Ovary (tissue), 9 donors: ENCODE results near the gene TNFRSF9. TPM values are rescaled to one million over a fixed set of nuclear protein-coding genes. Genes with fewer than 3 reads are reported as not detected.
"Not testable (repeated sequence)": the region's sequence is repeated elsewhere in the genome, so short reads cannot be mapped to it uniquely, and the experiment has no call there.

Experiments
- DNase-seq, 5 donors: peaks; one replicate each; pipeline ENCODE4 v3.0.0-alpha.2; 2019 to 2020
- H3K27ac ChIP-seq, 2 donors: fragments of 200-600 bp; one replicate each; pipeline versions ENCODE4 v1.5.1 to v1.8.0; 2019 to 2022
- H3K27me3 ChIP-seq: fragments of 200-600 bp; one replicate; pipeline ENCODE4 v1.8.0; 2022
- H3K36me3 ChIP-seq: fragments of 200-600 bp; sonication (generic); one replicate; pipeline ENCODE4 v1.5.1; 2019
- H3K4me1 ChIP-seq: one replicate; pipeline ENCODE4 v1.8.1; 2013; ENCODE audit warnings: mild to moderate bottlenecking, moderate library complexity; ENCODE audit not compliant: insufficient read depth
- H3K4me3 ChIP-seq: fragments of 200-600 bp; sonication (generic); one replicate; pipeline ENCODE4 v1.5.1; 2017
- H3K9me3 ChIP-seq, 2 donors: fragments of 200-600 bp in 1 of 2; sonication (generic) in 1 of 2; one replicate each; pipeline versions ENCODE4 v1.5.1 to v1.8.1; 2013 to 2019; ENCODE audit warnings: mild to moderate bottlenecking in 1 of 2, moderate library complexity in 1 of 2
- EP300 ChIP-seq: sonication (generic); formaldehyde crosslinking; IDR thresholded peaks from one replicate; pipeline ENCODE4 v1.6.1; 2017; ENCODE audit warnings: antibody characterized with exemption
- POLR2A ChIP-seq: fragments of 450-650 bp; IDR thresholded peaks from one replicate; pipeline ENCODE4 v1.6.1; 2017; ENCODE audit warnings: antibody characterized with exemption, mild to moderate bottlenecking, moderate library complexity
- WGBS, 3 donors: extraction: QIAGEN DNeasy Blood & Tissue Kit in 1 of 3; methylation state at CpG; one replicate each; pipeline versions ENCODE4 v1.1.5 to v1.1.7; 2013 to 2017; 5-methylcytosine and 5-hydroxymethylcytosine counted together
- intact Hi-C, 4 donors: fragments of 100-400 bp; cut with DNase I; formaldehyde crosslinking; loops; one replicate each; pipeline versions ENCODE4 v1.11.0 to v1.15.1; 2022 to 2023
- polyA plus RNA-seq, 2 donors: library from polyadenylated mRNA; stranded (reverse); fragments of 200-250 nt in 1 of 2; fragments of 350-450 nt in 1 of 2; fragmentation: Illumina TruSeq in 1 of 2; extraction: RNeasy Lipid Tissue Mini Kit (QIAGEN cat#74804) in 1 of 2; gene quantifications; one replicate each; pipeline ENCODE4 v1.2.3, GENCODE V29; 2013 to 2014
- total RNA-seq, 7 donors: library from RNA; depleted of rRNA in 2 of 7; stranded (reverse); fragments of >200 nt in 2 of 7; fragmentation: NEBNext Ultra II Directional in 3 of 7; extraction: Animal tissue kit (Norgen Biotek cat#: 25700) in 3 of 7; gene quantifications; one replicate each; pipeline versions ENCODE4 v1.1.0 to v1.2.4, GENCODE V29; 2016 to 2023
- TF ChIP-seq, protein P1 (sequence below), 3 donors: fragments of 450-650 bp in 2 of 3; fragments of 200-600 bp in 1 of 3; IDR thresholded peaks; one replicate each; pipeline versions ENCODE4 v1.5.1 to v1.8.0; 2016 to 2022; ENCODE audit warnings: antibody characterized with exemption in 3 of 3, mild to moderate bottlenecking in 1 of 3
- donor health status: DM: no; HTN: no; CAD: no; lungs with moderate emphysema.
- donor health status: DM: no; HTN: no; CAD: no.
- donor health status: Bipolar disorder and iron deficiency.
- donor health status: DM: yes; HTN: yes; CAD: no.
- donor health status: DM: no; HTN: no; CAD: no.
- donor health status: DM: yes; HTN: yes; CAD: no.

Gene TNFRSF9
- total and polyA plus RNA-seq, 9 donors: 0.05 to 0.10 (median 0.08) TPM; not detected in 6

GRCh38 chr1:7960165-7960564 is 19.5 kb upstream of the TNFRSF9 start:
- no peak for DNase-seq
- H3K27ac ChIP-seq: no peak overlapping the region
- H3K27me3 ChIP-seq: no peaks in the 10 kb centered on the region
- H3K9me3 ChIP-seq: no peaks in the 10 kb centered on the region
- 80 to 84% (median 84%) methylated on average over 2 of the region's 2 CpGs for WGBS, 3 donors
- H3K36me3 ChIP-seq: no peaks in the 10 kb centered on the region
- TF ChIP-seq EP300 (no peak), POLR2A (no peak)
- TF ChIP-seq, protein P1, sequence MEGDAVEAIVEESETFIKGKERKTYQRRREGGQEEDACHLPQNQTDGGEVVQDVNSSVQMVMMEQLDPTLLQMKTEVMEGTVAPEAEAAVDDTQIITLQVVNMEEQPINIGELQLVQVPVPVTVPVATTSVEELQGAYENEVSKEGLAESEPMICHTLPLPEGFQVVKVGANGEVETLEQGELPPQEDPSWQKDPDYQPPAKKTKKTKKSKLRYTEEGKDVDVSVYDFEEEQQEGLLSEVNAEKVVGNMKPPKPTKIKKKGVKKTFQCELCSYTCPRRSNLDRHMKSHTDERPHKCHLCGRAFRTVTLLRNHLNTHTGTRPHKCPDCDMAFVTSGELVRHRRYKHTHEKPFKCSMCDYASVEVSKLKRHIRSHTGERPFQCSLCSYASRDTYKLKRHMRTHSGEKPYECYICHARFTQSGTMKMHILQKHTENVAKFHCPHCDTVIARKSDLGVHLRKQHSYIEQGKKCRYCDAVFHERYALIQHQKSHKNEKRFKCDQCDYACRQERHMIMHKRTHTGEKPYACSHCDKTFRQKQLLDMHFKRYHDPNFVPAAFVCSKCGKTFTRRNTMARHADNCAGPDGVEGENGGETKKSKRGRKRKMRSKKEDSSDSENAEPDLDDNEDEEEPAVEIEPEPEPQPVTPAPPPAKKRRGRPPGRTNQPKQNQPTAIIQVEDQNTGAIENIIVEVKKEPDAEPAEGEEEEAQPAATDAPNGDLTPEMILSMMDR (IDR thresholded peaks at IDR 0.05): no peak
- H3K4me3 ChIP-seq: no peak overlapping the region
- intact Hi-C loops: no loop called here
- H3K4me1 ChIP-seq: peaks cover 2% of the 10 kb centered on the region

DNA sequence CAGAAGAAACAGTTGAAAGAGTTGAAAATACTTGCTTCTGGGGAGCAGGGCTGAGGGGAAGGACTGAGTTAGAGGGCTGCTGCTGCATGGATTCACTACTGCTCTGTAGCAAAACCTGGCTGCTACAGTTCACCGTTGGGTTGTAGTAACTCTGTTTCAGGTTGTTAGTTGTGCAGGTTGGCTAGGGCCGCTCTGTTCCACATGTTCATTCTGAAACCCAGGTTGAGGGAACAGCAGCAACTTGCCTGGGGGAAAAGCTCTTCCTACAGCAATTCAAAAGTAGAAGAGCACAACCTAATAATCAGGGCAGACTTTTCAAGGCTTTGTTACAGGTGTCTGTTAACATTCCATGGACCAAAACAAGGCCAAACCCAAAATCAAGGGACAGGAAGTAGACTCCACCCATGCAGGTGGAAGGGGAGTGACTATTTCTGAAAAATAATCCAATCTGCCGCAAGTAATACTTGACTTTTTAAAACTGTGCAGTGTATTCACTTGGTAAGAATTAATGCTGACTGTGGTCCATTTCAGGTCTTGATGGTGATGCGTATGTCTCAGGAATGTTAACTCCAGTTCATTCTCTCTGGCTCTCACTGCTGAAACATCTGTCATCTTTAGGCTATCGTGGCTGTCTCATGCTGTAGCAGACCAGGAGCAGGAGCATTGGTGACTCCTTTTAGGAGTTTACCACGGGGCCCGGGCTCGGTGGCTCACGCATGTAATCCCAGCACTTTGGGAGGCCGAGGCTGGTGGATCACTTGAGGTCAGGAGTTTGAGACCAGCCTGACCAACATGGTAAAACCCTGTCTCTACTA is 15.8 kb upstream of the TNFRSF9 start:
- TF ChIP-seq POLR2A (no peak), EP300 (no peak)
- TF ChIP-seq, protein P1 (IDR thresholded peaks at IDR 0.05): no peak
- Histone ChIP-seq H3K36me3 (no peaks in the 10 kb centered on the region), H3K9me3 (no peaks in the 10 kb centered on the region), H3K4me3 (no peak overlapping the region), H3K27me3 (no peaks in the 10 kb centered on the region), H3K4me1 (peaks cover 2% of the 10 kb centered on the region), H3K27ac (no peak overlapping the region)
- intact Hi-C loops: no loop called here
- WGBS, 3 donors: 78 to 81% (median 79%) methylated on average over 10 of the region's 10 CpGs
- no peak for DNase-seq

- Histone ChIP-seq H3K36me3 (no peaks in the 10 kb centered on the region), H3K4me3 (peak overlapping the region; percentile 77), H3K27me3 (no peaks in the 10 kb centered on the region), H3K4me1 (peaks cover 2% of the 10 kb centered on the region), H3K27ac (peak overlapping the region; percentile 3 to 78), H3K9me3 (no peaks in the 10 kb centered on the region)
- DNase-seq: no peak
- WGBS, 3 donors: 63 to 75% (median 68%) methylated on average over 7 of the region's 7 CpGs
- TF ChIP-seq EP300 (no peak), POLR2A (no peak)
- TF ChIP-seq, protein P1 (IDR thresholded peaks at IDR 0.05): no peak
- intact Hi-C loops: no loop called here
These were observed 14.0 kb upstream of the TNFRSF9 start for GRCh38 chr1:7954683-7955082.

DNA sequence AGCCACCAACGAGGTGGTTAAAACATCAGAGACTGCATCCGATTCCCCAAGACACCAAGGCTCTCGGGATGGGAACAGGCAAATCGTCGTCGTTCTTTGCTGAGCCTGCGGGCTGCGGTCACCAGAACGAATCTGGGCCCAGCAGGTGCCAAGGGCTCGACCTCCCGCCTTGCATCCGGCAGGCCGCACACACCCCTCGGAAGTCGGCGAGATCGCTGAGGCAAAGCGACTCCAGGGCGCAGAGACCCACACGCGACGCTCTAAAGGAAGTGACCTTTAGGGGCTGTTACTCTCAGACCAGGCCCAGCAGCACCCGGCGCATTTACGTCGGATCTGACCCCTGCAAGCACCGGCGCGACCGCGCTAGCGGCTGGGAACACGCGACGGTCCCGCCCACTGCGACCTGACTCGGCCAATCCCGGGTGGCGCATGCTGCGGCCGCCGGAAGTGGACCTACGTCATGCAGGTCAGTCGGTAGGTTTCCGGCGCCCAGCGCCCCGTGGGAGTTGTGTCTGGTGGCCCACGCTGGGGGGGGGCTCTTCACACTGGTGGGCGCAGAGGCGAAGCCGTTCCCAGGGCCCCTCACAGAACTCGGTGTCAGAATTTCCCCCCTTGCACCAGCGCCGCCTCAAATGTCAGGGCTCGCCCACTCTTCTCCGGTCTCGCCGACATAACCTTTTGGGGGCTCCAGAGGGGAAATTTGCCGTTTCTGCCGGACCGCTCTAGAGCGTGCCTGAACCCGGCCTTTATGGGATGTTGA is 13.4 kb upstream of the TNFRSF9 start:
- H3K36me3 ChIP-seq: no peaks in the 10 kb centered on the region
- H3K9me3 ChIP-seq: no peaks in the 10 kb centered on the region
- peak overlapping the region; percentile 77 for H3K4me3 ChIP-seq
- TF ChIP-seq POLR2A: peak; percentile 70
- TF ChIP-seq, protein P1 (IDR thresholded peaks at IDR 0.05): no peak
- TF ChIP-seq EP300: no peak
- intact Hi-C loops: no loop called here
- peak overlapping the region; percentile 3 to 78 for H3K27ac ChIP-seq
- H3K27me3 ChIP-seq: no peaks in the 10 kb centered on the region
- WGBS, 3 donors: 1% methylated on average over 47 to 65 of the region's 65 CpGs
- DNase-seq: peak; percentile 92 to 97 (median 94)
- peaks cover 2% of the 10 kb centered on the region for H3K4me1 ChIP-seq

DNA sequence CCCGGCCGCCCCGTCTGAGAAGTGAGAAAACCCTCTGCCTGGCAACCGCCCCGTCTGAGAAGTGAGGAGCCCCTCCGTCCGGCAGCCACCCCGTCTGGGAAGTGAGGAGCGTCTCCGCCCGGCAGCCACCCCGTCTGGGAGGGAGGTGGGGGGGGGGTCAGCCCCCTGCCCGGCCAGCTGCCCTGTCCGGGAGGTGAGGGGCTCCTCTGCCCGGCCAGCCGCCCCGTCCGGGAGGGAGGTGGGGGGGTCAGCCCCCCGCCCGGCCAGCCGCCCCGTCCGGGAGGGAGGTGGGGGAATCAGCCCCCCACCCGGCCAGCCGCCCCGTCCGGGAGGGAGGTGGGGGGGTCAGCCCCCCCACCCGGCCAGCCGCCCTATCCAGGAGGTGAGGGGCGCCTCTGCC is 12.2 kb upstream of the TNFRSF9 start:
- H3K4me3 ChIP-seq, H3K36me3 ChIP-seq, H3K27me3 ChIP-seq, H3K9me3 ChIP-seq, H3K27ac ChIP-seq, intact Hi-C loops, DNase-seq, H3K4me1 ChIP-seq: not testable (repeated sequence)
- 79% methylated on average over 27 of the region's 30 CpGs; no CpG with 5 or more reads in 2 of the 3 donors for WGBS, 3 donors
